Ovary (tissue), 9 donors: ENCODE data around the gene ELMO2. TPM values are rescaled to one million over a fixed set of nuclear protein-coding genes. Genes with fewer than 3 reads are reported as not detected.

Source experiments
- DNase-seq, 5 donors: peaks; one replicate each; pipeline ENCODE4 v3.0.0-alpha.2; 2019 to 2020
- H3K27ac ChIP-seq, 2 donors: fragments of 200-600 bp; one replicate each; pipeline versions ENCODE4 v1.5.1 to v1.8.0; 2019 to 2022
- H3K27me3 ChIP-seq: fragments of 200-600 bp; one replicate; pipeline ENCODE4 v1.8.0; 2022
- H3K36me3 ChIP-seq: fragments of 200-600 bp; sonication (generic); one replicate; pipeline ENCODE4 v1.5.1; 2019
- H3K4me1 ChIP-seq: one replicate; pipeline ENCODE4 v1.8.1; 2013; ENCODE audit warnings: mild to moderate bottlenecking, moderate library complexity; ENCODE audit not compliant: insufficient read depth
- H3K4me3 ChIP-seq: fragments of 200-600 bp; sonication (generic); one replicate; pipeline ENCODE4 v1.5.1; 2017
- H3K9me3 ChIP-seq, 2 donors: fragments of 200-600 bp in 1 of 2; sonication (generic) in 1 of 2; one replicate each; pipeline versions ENCODE4 v1.5.1 to v1.8.1; 2013 to 2019; ENCODE audit warnings: mild to moderate bottlenecking in 1 of 2, moderate library complexity in 1 of 2
- CTCF ChIP-seq, 3 donors: fragments of 450-650 bp in 2 of 3; fragments of 200-600 bp in 1 of 3; IDR thresholded peaks; one replicate each; pipeline versions ENCODE4 v1.5.1 to v1.8.0; 2016 to 2022; ENCODE audit warnings: antibody characterized with exemption in 3 of 3, mild to moderate bottlenecking in 1 of 3
- EP300 ChIP-seq: sonication (generic); formaldehyde crosslinking; IDR thresholded peaks from one replicate; pipeline ENCODE4 v1.6.1; 2017; ENCODE audit warnings: antibody characterized with exemption
- POLR2A ChIP-seq: fragments of 450-650 bp; IDR thresholded peaks from one replicate; pipeline ENCODE4 v1.6.1; 2017; ENCODE audit warnings: antibody characterized with exemption, mild to moderate bottlenecking, moderate library complexity
- WGBS, 3 donors: extraction: QIAGEN DNeasy Blood & Tissue Kit in 1 of 3; methylation state at CpG; one replicate each; pipeline versions ENCODE4 v1.1.5 to v1.1.7; 2013 to 2017; 5-methylcytosine and 5-hydroxymethylcytosine counted together
- intact Hi-C, 4 donors: fragments of 100-400 bp; cut with DNase I; formaldehyde crosslinking; loops; one replicate each; pipeline versions ENCODE4 v1.11.0 to v1.15.1; 2022 to 2023
- polyA plus RNA-seq, 2 donors: library from polyadenylated mRNA; stranded (reverse); fragments of 200-250 nt in 1 of 2; fragments of 350-450 nt in 1 of 2; fragmentation: Illumina TruSeq in 1 of 2; extraction: RNeasy Lipid Tissue Mini Kit (QIAGEN cat#74804) in 1 of 2; gene quantifications; one replicate each; pipeline ENCODE4 v1.2.3, GENCODE V29; 2013 to 2014
- total RNA-seq, 7 donors: library from RNA; depleted of rRNA in 2 of 7; stranded (reverse); fragments of >200 nt in 2 of 7; fragmentation: NEBNext Ultra II Directional in 3 of 7; extraction: Animal tissue kit (Norgen Biotek cat#: 25700) in 3 of 7; gene quantifications; one replicate each; pipeline versions ENCODE4 v1.1.0 to v1.2.4, GENCODE V29; 2016 to 2023
- donor health status: DM: no; HTN: no; CAD: no; lungs with moderate emphysema.
- donor health status: DM: no; HTN: no; CAD: no.
- donor health status: Bipolar disorder and iron deficiency.
- donor health status: DM: yes; HTN: yes; CAD: no.
- donor health status: DM: no; HTN: no; CAD: no.
- donor health status: DM: yes; HTN: yes; CAD: no.

Gene ELMO2
- total and polyA plus RNA-seq, 9 donors: 19.1 to 57.6 (median 41.0) TPM

GRCh38 chr20:46333161-46333991 is 73.0 kb downstream of the ELMO2 start:
- intact Hi-C loops: no loop called here
- Histone ChIP-seq H3K27me3 (no peaks in the 10 kb centered on the region), H3K36me3 (no peaks in the 10 kb centered on the region), H3K4me1 (no peaks in the 10 kb centered on the region), H3K9me3 (no peaks in the 10 kb centered on the region), H3K4me3 (no peak overlapping the region), H3K27ac (no peak overlapping the region)
- 56 to 71% (median 64%) methylated on average over 8 of the region's 8 CpGs for WGBS, 3 donors
- DNase-seq: no peak
- no peak for TF ChIP-seq CTCF (IDR thresholded peaks at IDR 0.05)
- TF ChIP-seq EP300: no peak
- TF ChIP-seq POLR2A: no peak

GRCh38 chr20:46332373-46333160 is 73.8 kb downstream of the ELMO2 start:
- 52 to 58% (median 55%) methylated on average over 12 of the region's 12 CpGs for WGBS, 3 donors
- intact Hi-C loops: no loop called here

GRCh38 chr20:46331611-46332361 is 74.6 kb downstream of the ELMO2 start:
- Histone ChIP-seq H3K4me1 (no peaks in the 10 kb centered on the region), H3K4me3 (no peak overlapping the region), H3K27ac (no peak overlapping the region), H3K27me3 (no peaks in the 10 kb centered on the region), H3K36me3 (no peaks in the 10 kb centered on the region), H3K9me3 (no peaks in the 10 kb centered on the region)
- TF ChIP-seq CTCF (IDR thresholded peaks at IDR 0.05) (no peak), POLR2A (no peak), EP300 (no peak)
- intact Hi-C loops: no loop called here
- no peak for DNase-seq
- 59 to 63% (median 60%) methylated on average over 13 of the region's 13 CpGs for WGBS, 3 donors

More at GRCh38 chr20:46332373-46333160, 73.8 kb downstream of the ELMO2 start:
- TF ChIP-seq EP300: no peak
- TF ChIP-seq CTCF (IDR thresholded peaks at IDR 0.05): no peak
- TF ChIP-seq POLR2A: no peak
- no peak overlapping the region for H3K27ac ChIP-seq
- DNase-seq: no peak
- no peaks in the 10 kb centered on the region for H3K9me3 ChIP-seq
- H3K4me3 ChIP-seq: no peak overlapping the region
- H3K4me1 ChIP-seq: no peaks in the 10 kb centered on the region
- H3K27me3 ChIP-seq: no peaks in the 10 kb centered on the region
- no peaks in the 10 kb centered on the region for H3K36me3 ChIP-seq

- Histone ChIP-seq H3K27ac (no peak overlapping the region), H3K4me1 (no peaks in the 10 kb centered on the region), H3K36me3 (no peaks in the 10 kb centered on the region), H3K4me3 (no peak overlapping the region), H3K9me3 (no peaks in the 10 kb centered on the region), H3K27me3 (no peaks in the 10 kb centered on the region)
- WGBS, 3 donors: 64 to 72% (median 68%) methylated on average over 13 of the region's 13 CpGs
- no peak for DNase-seq
- TF ChIP-seq EP300 (no peak), CTCF (IDR thresholded peaks at IDR 0.05) (no peak), POLR2A (no peak)
- intact Hi-C loops: no loop called here
These were observed 75.5 kb downstream of the ELMO2 start for GRCh38 chr20:46330831-46331371.
